GM23338 (cell line): ENCODE results near the gene SYT9. TPM values are rescaled to one million over a fixed set of nuclear protein-coding genes. Genes with fewer than 3 reads are reported as not detected.

Source experiments
- ATAC-seq: fragments of 200-7000 bp; cut with Tn5 transposase; 3 replicates; pipeline ENCODE4 v1.9.1; 2020
- DNase-seq: peaks from one replicate; pipeline ENCODE4 v3.0.0-alpha.2; 2015; ENCODE audit warnings: low spot score
- H2AFZ ChIP-seq: fragments of 200-600 bp; sonication (generic); 2 replicates; pipeline ENCODE4 v1.8.0; 2016; ENCODE audit warnings: antibody characterized with exemption, mild to moderate bottlenecking, moderate library complexity
- H3F3A ChIP-seq: fragments of 200-600 bp; sonication (generic); replicated peaks from 2 replicates; pipeline ENCODE4 v1.8.0; 2017; ENCODE audit warnings: antibody characterized with exemption, mixed run types, low read depth
- H3K27ac ChIP-seq: fragments of 200-600 bp; sonication (generic); 2 replicates; pipeline ENCODE4 v1.6.1; 2016; ENCODE audit warnings: low read depth
- H3K27me3 ChIP-seq: fragments of 200-600 bp; sonication (generic); 2 replicates; pipeline ENCODE4 v1.8.0; 2016; ENCODE audit warnings: mild to moderate bottlenecking, mixed run types, moderate library complexity; ENCODE audit not compliant: insufficient read depth
- H3K36me3 ChIP-seq: fragments of 200-600 bp; sonication (generic); 2 replicates; pipeline ENCODE4 v1.8.0; 2016; ENCODE audit warnings: mild to moderate bottlenecking; ENCODE audit not compliant: insufficient read depth
- H3K4me1 ChIP-seq: fragments of 200-600 bp; sonication (generic); 2 replicates; pipeline ENCODE4 v1.8.0; 2016; ENCODE audit warnings: mild to moderate bottlenecking, moderate library complexity; ENCODE audit not compliant: insufficient read depth
- H3K4me2 ChIP-seq: fragments of 200-600 bp; sonication (generic); 2 replicates; pipeline ENCODE4 v1.7.1; 2017; ENCODE audit warnings: mixed run types
- H3K4me3 ChIP-seq: fragments of 200-600 bp; sonication (generic); 2 replicates; pipeline ENCODE4 v1.6.1; 2016; ENCODE audit warnings: mixed run types
- H3K79me2 ChIP-seq: fragments of 200-600 bp; sonication (generic); replicated peaks from 2 replicates; pipeline ENCODE4 v1.8.0; 2017; ENCODE audit warnings: mild to moderate bottlenecking; ENCODE audit not compliant: insufficient read depth
- H3K9me2 ChIP-seq: fragments of 200-600 bp; sonication (generic); 2 replicates; pipeline ENCODE4 v1.8.0; 2017; ENCODE audit not compliant: insufficient read depth
- H4K20me1 ChIP-seq: fragments of 200-600 bp; sonication (generic); replicated peaks from 2 replicates; pipeline ENCODE4 v1.8.0; 2017; ENCODE audit warnings: mild to moderate bottlenecking; ENCODE audit not compliant: insufficient read depth
- H3K27ac Mint-ChIP-seq: 2 replicates; pipeline ENCODE4 v1.8.0; 2020; ENCODE audit warnings: inconsistent platforms, mild to moderate bottlenecking, moderate library complexity, mixed read lengths
- H3K27me3 Mint-ChIP-seq: 3 replicates; pipeline ENCODE4 v1.8.0; 2022; ENCODE audit warnings: low read depth, mild to moderate bottlenecking, moderate library complexity, mixed read lengths, inconsistent platforms; ENCODE audit not compliant: insufficient read depth, poor library complexity
- H3K36me3 Mint-ChIP-seq: 3 replicates; pipeline ENCODE4 v1.8.0; 2021; ENCODE audit warnings: low read depth, mild to moderate bottlenecking, inconsistent platforms, moderate library complexity, mixed read lengths
- H3K4me1 Mint-ChIP-seq: 3 replicates; pipeline ENCODE4 v1.8.0; 2020; ENCODE audit warnings: mild to moderate bottlenecking, inconsistent platforms, mixed read lengths
- H3K4me3 Mint-ChIP-seq: 3 replicates; pipeline ENCODE4 v1.8.0; 2021; ENCODE audit warnings: moderate library complexity, mild to moderate bottlenecking, inconsistent platforms, mixed read lengths
- H3K9me3 Mint-ChIP-seq: 3 replicates; pipeline ENCODE4 v1.8.0; 2020; ENCODE audit warnings: moderate library complexity, mild to moderate bottlenecking, inconsistent platforms, mixed read lengths
- EZH2 ChIP-seq: fragments of 200-600 bp; sonication (generic); IDR thresholded peaks from one replicate; pipeline ENCODE4 v1.8.0; 2017; ENCODE audit warnings: antibody characterized with exemption, mild to moderate bottlenecking, low read depth; ENCODE audit not compliant: unreplicated experiment
- EZH2phosphoT487 ChIP-seq: fragments of 200-600 bp; sonication (generic); IDR thresholded peaks from one replicate; pipeline ENCODE4 v1.8.1; 2018; ENCODE audit warnings: antibody characterized with exemption; ENCODE audit not compliant: unreplicated experiment
- JUNB ChIP-seq: IDR thresholded peaks from one replicate; pipeline ENCODE4 v1.6.1; 2016; ENCODE audit warnings: antibody characterized with exemption; ENCODE audit not compliant: unreplicated experiment
- POLR2AphosphoS5 ChIP-seq: IDR thresholded peaks from 2 replicates; pipeline ENCODE4 v1.6.1; 2016; ENCODE audit warnings: antibody characterized with exemption, low read depth
- STAT1 ChIP-seq: IDR thresholded peaks from one replicate; pipeline ENCODE4 v1.6.1; 2016; ENCODE audit warnings: antibody characterized with exemption; ENCODE audit not compliant: unreplicated experiment
- ZNF114 ChIP-seq: fragments of 250-450 bp; sonication (Bioruptor Pico); IDR thresholded peaks from 2 replicates; pipeline ENCODE4 v1.5.0; 2020; ENCODE audit warnings: mild to moderate bottlenecking, moderate library complexity
- ZNF331 ChIP-seq: fragments of 250-450 bp; sonication (Bioruptor Pico); IDR thresholded peaks from 2 replicates; pipeline ENCODE4 v1.5.0; 2020; ENCODE audit warnings: low read depth, mild to moderate bottlenecking, moderate library complexity
- polyA plus RNA-seq: library from polyadenylated mRNA; unstranded; fragments of >200 nt; fragmentation: Nextera tagmentation; extraction: Ambion mirVana; gene quantifications from 2 replicates; pipeline ENCODE4 v1.2.1, GENCODE V29; 2016
- total RNA-seq: library from RNA; depleted of rRNA; stranded (reverse); fragments of >200 nt; shearing (Covaris generic); gene quantifications from 2 replicates; pipeline ENCODE4 v1.2.3, GENCODE V29; 2014
- TF ChIP-seq, protein P1 (sequence below): IDR thresholded peaks from one replicate; pipeline ENCODE4 v1.6.1; 2018; ENCODE audit warnings: antibody characterized with exemption; ENCODE audit not compliant: unreplicated experiment
- TF ChIP-seq, protein P2 (sequence below), 2 experiments: fragments of 200-600 bp in 1 of 2; sonication (generic) in 1 of 2; conservative IDR thresholded peaks; 2 replicates each; pipeline versions ENCODE4 v1.5.1 to v1.6.1; 2016 to 2017; ENCODE audit warnings: antibody characterized with exemption in 2 of 2, low read depth in 2 of 2, mild to moderate bottlenecking in 2 of 2, moderate library complexity in 1 of 2

Gene SYT9
- total and polyA plus RNA-seq, 2 experiments from 2014 or later: 0.91 to 2.4 TPM

DNA sequence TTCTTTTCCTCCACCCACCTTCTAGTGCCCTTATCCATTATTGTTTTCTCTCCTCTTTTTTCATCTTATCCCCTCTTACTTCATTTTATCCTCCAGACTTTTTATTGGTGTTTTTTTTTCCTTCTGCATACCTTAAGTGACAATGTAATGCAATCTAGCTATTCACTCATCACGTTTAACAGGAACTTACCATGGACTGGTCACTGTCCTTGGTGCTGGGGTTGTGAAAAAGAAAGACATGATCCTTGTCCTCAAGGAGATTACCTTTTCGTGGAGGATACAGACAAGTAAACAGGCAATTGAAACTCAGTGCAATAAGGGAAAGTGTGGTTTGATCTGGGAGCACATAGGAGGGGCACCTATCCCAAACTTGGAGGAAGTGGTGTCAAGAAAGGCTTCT is 20.7 kb downstream of the SYT9 start:
- Histone ChIP-seq H3K4me2 (no peak overlapping the region), H2AFZ (no peak overlapping the region), H3K27me3 (no peaks in the 10 kb centered on the region), H3K79me2 (no peaks in the 10 kb centered on the region), H3K4me1 (no peaks in the 10 kb centered on the region), H3K9me2 (no peaks in the 10 kb centered on the region), H3K36me3 (no peaks in the 10 kb centered on the region), H3F3A (no peaks in the 10 kb centered on the region), H3K4me3 (no peak overlapping the region), H3K27ac (no peak overlapping the region), H4K20me1 (no peaks in the 10 kb centered on the region)
- Mint-ChIP-seq H3K27ac (no peak overlapping the region), H3K9me3 (no peaks in the 10 kb centered on the region), H3K4me1 (peaks cover 5% of the 10 kb centered on the region; the same call in 2 of the 3 replicates), H3K36me3 (no peaks in the 10 kb centered on the region), H3K27me3 (no peaks in the 10 kb centered on the region), H3K4me3 (no peak overlapping the region)
- TF ChIP-seq, protein P1, sequence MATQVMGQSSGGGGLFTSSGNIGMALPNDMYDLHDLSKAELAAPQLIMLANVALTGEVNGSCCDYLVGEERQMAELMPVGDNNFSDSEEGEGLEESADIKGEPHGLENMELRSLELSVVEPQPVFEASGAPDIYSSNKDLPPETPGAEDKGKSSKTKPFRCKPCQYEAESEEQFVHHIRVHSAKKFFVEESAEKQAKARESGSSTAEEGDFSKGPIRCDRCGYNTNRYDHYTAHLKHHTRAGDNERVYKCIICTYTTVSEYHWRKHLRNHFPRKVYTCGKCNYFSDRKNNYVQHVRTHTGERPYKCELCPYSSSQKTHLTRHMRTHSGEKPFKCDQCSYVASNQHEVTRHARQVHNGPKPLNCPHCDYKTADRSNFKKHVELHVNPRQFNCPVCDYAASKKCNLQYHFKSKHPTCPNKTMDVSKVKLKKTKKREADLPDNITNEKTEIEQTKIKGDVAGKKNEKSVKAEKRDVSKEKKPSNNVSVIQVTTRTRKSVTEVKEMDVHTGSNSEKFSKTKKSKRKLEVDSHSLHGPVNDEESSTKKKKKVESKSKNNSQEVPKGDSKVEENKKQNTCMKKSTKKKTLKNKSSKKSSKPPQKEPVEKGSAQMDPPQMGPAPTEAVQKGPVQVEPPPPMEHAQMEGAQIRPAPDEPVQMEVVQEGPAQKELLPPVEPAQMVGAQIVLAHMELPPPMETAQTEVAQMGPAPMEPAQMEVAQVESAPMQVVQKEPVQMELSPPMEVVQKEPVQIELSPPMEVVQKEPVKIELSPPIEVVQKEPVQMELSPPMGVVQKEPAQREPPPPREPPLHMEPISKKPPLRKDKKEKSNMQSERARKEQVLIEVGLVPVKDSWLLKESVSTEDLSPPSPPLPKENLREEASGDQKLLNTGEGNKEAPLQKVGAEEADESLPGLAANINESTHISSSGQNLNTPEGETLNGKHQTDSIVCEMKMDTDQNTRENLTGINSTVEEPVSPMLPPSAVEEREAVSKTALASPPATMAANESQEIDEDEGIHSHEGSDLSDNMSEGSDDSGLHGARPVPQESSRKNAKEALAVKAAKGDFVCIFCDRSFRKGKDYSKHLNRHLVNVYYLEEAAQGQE: peak; percentile 72
- TF ChIP-seq JUNB (no peak), ZNF114 (CRISPR knock-in tag) (no peak), STAT1 (no peak), EZH2 (no peak)
- DNase-seq: peak; percentile 28
- ATAC-seq: 0 out of 3 replicates have a peak, but pooled peaks have one; percentile 22

DNA sequence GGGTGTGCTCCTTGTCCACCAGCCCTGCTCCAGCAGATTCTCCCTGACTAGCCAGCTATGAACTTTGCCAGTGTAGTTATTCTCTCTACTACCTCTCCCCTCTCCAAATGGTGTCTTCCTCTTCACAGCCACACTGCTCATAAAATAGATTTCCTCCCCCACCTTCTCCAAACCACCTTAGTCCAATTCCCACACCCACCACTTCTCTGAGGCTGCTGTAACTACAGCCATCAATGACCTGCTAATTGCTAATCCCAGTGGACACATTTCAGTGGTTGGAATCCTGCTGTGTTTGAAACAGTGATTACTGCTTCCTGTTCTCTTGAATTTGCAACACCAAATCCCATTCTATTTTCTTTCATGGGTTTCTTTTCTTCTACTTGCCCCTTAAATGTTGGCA is 23.4 kb downstream of the SYT9 start:
- ATAC-seq: no peak
- peaks cover 5% of the 10 kb centered on the region; the same call in 2 of the 3 replicates for H3K4me1 Mint-ChIP-seq
- H3K27ac ChIP-seq: no peak overlapping the region
- no peaks in the 10 kb centered on the region for H3K27me3 ChIP-seq
- no peaks in the 10 kb centered on the region for H4K20me1 ChIP-seq
- H3K9me2 ChIP-seq: no peaks in the 10 kb centered on the region
- no peaks in the 10 kb centered on the region for H3K9me3 Mint-ChIP-seq
- DNase-seq: no peak
- no peak overlapping the region for H3K4me2 ChIP-seq
- no peaks in the 10 kb centered on the region for H3F3A ChIP-seq
- TF ChIP-seq, protein P2, sequence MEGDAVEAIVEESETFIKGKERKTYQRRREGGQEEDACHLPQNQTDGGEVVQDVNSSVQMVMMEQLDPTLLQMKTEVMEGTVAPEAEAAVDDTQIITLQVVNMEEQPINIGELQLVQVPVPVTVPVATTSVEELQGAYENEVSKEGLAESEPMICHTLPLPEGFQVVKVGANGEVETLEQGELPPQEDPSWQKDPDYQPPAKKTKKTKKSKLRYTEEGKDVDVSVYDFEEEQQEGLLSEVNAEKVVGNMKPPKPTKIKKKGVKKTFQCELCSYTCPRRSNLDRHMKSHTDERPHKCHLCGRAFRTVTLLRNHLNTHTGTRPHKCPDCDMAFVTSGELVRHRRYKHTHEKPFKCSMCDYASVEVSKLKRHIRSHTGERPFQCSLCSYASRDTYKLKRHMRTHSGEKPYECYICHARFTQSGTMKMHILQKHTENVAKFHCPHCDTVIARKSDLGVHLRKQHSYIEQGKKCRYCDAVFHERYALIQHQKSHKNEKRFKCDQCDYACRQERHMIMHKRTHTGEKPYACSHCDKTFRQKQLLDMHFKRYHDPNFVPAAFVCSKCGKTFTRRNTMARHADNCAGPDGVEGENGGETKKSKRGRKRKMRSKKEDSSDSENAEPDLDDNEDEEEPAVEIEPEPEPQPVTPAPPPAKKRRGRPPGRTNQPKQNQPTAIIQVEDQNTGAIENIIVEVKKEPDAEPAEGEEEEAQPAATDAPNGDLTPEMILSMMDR (conservative IDR thresholded peaks at IDR 0.05; ENCODE audit: low read depth in 2 of 2): no peak
- TF ChIP-seq ZNF331 (CRISPR knock-in tag) (no peak), JUNB (no peak), POLR2AphosphoS5 (no peak), EZH2 (no peak), EZH2phosphoT487 (no peak)
- no peaks in the 10 kb centered on the region for H3K36me3 ChIP-seq
- H3K36me3 Mint-ChIP-seq: no peaks in the 10 kb centered on the region
- no peaks in the 10 kb centered on the region for H3K79me2 ChIP-seq
- no peak overlapping the region for H3K27ac Mint-ChIP-seq
- H3K4me1 ChIP-seq: no peaks in the 10 kb centered on the region
- H3K4me3 ChIP-seq: no peak overlapping the region
- H2AFZ ChIP-seq: no peak overlapping the region
- no peak overlapping the region for H3K4me3 Mint-ChIP-seq
- H3K27me3 Mint-ChIP-seq: no peaks in the 10 kb centered on the region
